ENCODE measurements around the gene ACVR1B.

Gene ACVR1B

DNA sequence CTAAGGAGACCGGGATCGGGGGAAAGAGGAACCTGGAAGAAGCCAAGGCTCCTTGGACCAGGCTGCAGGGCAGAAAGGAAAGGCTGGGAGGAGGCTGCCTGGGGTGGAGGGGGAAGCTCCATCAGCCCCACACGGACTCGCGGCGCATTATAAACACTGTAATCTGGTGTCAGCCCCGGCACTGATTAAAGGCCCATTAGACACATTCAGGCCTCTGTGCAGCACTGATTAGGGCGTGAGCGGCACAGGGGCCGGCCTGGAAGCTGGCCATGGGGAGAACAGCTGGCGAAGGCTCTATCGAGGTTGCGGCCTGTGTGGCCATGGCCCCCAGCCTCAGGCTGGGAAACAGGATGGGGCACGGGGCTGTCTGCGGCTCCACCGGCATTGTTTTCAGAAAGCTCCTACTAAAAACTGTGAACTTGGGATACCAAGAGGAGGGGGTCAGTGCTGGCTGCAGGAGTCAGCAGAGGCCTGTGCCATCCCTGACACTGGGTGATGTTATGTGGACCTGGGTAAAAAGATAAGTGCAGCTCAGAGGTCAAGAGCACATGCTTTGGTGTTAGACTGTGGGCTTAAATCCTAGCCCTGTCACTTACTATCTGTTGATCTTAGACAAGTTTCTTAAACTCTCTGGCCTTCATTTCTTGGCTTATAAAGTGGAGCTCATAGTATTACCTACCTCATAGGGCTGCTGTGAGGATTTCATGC is 33.6 kb upstream of the ACVR1B start:
- no peak for DNase-seq

DNA sequence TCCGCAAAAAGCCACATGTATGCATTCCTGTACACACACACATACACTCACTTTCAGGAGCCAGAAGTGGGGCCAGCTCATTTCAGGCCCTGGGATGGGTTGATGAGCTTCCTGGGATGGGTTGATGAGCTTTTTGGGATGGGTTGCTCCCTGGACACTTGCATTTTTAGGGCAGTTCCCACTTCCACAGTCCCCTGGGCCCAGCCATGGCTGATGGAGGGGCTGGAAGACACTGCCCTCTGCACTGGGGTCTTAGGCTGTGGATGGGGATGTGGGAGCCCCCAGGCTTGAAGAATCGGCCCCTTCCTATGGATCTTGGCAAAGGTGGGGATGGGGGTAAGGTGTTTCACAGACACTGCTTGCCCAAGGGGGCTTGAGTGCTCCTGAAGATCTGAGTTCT is 31.5 kb upstream of the ACVR1B start:
- no peak for DNase-seq

DNA sequence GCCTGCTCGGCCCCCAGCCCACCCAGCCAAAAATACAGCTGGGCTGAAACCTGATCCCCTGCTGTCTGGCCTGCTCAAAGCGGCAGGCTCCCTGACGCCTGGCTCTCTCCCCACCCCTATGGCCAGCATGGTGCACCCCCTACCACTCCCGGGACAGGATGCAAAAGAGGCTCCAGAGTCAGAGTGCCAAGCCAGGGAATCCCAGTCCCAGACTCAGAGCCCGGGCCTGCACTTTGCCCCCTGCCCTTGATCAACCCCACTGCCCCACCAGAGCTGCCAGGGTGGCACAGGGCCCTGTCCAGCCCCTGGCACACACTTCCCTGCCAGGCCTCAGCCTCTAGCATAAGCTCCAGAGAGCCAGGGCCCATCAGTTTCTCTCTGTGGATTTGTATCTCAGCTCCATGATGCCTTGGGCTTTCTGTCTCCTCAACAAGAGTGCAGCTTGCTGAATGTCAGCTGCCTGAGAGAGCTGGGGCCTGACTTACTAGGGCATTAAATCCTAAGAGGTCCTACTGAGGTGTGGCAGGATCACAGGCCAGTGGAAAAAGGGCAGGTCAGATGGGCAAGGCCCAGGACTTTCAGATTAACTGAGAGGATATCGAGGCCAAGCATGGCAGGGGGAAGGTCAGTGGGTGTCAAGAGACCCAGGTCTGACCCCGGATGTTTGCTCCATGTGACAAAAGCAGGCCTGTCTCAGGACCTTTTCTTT is 30.3 kb upstream of the ACVR1B start:
- no peak for DNase-seq

DNA sequence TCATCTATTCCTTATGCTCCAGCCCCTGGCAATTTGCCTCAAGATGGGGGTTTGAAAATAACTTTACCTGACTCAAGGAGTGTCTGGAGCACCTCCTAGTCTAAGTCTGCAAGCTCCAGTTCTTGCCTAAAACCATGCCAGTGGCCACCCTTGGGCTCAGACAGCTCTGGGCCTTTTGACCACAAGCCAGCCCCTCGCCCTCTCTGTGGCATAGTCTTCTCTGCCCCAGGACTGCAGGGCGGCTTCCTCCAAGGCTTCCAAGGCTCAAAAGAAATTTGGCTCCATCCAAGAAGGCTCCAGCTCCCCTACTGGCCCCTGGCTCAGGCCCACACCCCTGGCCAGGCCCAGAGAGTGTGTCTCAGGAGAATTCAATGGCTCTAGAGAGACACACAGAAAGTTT is 29.4 kb upstream of the ACVR1B start:
- no peak for DNase-seq

DNA sequence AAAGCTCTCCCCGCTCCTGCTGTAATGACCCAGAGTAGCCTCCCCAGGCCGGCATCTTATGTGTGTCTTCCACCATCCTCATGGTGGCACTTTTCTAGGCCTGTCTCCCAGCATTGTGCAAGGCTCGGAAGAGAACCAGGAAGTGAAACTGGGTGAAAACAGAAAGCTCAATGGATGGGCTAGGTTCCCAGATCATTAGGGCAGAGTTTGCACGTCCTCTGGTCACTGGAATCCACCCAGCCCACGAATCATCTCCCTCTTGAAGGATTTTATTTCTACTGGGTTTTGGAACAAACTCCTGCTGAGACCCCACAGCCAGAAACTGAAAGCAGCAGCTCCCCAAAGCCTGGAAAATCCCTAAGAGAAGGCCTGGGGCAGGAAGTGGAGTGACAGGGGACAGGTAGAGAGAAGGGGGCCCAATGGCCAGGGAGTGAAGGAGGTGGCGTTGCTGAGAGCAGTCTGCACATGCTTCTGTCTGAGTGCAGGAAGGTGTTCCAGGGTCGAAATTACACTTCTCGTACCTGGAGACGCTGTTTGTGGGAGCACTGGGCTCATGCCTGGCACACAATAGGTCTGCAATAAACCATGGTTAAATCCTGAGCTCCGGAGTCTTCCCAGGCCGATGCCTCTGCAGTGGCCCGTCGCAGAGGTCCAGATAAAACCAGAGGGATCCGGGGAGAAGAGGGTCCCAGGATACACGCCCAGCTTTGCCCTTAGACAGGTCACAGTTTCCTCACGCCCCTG is 28.6 kb upstream of the ACVR1B start:
- DNase-seq: no peak

DNA sequence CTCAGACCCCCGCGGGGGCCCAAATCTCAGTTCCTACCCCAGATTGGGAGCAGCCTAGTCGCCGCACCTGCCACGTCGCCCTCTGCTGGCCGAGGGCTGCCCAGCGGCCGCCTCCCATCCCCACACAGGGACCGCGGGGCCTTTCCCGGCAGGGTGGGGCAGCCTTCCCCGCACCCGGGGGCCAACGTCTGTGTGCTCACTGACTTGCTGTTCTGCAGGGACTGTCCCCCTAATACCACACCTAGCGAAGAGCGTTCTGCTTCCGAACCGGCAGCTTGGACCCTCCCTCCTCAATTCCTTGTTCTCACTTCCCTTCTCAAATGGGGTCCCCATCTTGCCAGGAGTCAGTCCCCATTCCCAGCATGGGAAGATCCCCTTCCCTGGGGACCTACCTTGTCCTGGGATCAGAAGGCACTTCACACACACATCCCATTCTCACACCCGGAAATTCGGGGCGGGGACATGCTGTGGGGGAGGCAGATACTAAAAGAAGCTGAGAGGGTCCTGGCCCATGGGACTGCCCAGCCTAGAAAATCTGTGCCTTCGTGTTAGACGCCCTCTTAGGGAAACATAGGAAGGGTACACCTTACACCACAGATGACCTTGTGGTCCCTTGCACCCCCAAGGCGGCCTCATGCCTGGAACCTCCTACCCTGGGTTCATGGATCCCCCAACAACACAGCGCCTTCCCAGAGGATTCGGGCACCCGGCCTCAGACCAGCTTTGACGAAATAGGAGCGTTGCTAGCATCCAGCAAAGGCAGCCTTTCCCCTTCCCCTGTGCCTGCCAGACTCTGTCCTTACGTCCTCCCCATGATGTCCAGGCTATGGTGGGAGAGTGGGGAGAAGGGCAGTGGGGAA is 27.8 kb upstream of the ACVR1B start:
- DNase-seq: peak; percentile 69

DNA sequence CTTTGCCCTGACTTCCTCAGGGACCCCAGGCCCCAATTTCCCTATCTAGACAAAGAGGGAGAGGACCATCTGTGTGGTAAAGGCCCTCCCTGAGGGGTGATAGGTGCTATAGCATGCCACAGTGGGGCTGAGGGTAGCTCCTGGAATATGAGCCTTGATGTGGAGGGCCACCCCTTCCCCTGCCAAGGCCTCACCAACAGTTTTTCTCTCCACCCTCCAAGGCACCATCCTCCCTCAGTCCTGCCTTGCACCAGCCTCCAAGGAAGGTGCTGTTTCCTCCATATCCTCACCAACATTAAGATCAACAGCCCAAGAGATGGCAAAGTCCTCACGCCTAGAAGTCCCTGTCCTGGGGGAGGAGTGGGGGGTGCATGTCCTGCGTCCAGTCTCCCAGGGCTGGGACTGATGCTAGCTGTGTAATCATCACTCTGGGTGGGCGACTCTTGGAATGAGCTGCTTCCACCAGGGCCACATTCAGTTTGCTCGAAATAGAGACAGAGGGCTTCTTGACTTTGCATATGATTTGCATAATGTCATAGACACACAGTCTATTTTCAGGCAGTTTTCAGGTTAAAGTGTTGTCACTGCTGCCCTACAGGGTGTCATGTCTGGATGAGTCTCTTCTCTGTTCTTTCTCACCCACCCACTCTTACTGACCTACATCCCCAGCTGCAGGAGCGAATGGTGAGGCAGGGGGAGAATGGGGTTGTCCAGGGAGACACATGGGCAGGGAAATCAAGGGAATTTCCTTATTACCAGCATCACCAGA is 26.8 kb upstream of the ACVR1B start:
- DNase-seq: no peak

DNA sequence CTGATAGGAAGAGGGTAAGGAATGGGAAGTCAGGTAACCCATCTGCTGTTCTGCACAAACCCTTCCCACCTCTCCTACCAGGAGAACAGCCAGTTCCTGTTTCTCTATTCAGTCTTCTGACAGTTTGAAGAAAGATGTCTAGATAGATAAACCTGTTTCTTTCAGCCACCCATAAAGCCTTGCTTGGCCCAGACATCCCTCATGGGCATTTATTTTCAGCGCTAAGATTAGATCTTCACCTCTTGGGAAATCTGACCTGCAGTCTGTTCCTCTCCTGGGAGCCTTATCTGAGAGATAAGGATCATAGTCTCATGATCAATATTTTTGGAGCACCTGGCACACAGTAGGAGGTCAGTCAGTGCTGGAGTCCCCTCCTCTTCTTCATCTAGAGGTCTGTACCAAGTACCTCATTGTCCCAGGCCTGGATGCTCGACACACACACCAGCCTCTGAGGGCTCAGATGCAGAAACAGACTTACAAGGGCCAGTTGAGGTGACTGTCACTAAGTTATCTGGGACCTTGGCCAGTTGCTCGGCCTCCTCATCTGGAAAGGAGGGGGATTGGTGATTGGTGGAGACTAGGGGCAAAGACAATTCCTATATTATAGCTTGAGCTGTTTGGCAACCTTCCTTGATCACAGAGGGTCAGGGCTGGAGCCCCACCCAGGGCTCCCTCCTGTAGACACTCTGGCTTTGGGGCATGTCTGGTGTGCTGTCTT is 26.0 kb upstream of the ACVR1B start:
- DNase-seq: no peak

DNA sequence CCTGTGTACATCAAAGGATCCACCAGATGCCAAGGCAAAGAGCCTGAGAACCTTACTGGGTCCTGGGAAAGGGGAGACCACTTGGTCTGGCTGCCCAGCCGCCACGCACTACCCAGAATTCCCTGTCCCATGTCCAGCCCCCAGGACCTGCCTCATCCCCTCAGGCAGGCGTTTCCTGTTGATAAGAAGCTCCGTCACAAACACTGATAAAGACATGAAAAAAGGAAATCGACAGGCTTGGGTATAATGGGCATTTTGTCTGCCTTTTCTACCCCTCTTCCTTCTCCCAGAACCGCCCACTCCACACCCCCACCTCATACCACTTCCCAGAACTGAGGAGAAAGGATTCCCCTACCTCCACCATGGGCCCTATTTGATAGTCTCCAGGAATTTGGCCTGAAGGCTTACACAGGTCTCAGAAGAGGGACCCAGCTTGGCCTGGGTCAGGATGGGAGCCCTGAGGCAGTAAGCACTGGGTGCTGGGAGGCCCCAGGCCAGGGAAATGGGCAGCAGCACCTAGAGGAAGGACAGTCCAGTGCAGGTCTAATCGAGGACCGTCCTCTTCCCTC is 25.4 kb upstream of the ACVR1B start:
- DNase-seq: no peak

DNA sequence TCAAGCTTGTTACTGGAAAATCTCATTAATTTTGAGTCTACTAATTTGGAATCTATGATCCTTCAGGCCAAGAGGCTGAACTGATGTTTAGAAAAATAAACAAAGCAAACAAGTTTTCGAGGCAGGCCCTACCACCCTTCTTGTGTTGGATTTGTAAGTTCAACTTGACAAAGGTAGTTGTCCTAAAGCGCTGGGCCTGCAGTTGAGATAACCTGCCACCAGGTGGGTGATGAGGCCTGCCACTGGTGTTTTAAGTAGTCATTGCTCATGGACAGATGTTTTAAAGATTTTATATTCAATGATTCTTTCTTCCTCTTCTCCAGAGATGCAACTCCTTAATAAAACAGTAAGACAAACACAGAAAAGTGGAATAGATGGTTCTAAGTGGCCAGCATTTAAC is 24.8 kb upstream of the ACVR1B start:
- peak; percentile 55 for DNase-seq

DNA sequence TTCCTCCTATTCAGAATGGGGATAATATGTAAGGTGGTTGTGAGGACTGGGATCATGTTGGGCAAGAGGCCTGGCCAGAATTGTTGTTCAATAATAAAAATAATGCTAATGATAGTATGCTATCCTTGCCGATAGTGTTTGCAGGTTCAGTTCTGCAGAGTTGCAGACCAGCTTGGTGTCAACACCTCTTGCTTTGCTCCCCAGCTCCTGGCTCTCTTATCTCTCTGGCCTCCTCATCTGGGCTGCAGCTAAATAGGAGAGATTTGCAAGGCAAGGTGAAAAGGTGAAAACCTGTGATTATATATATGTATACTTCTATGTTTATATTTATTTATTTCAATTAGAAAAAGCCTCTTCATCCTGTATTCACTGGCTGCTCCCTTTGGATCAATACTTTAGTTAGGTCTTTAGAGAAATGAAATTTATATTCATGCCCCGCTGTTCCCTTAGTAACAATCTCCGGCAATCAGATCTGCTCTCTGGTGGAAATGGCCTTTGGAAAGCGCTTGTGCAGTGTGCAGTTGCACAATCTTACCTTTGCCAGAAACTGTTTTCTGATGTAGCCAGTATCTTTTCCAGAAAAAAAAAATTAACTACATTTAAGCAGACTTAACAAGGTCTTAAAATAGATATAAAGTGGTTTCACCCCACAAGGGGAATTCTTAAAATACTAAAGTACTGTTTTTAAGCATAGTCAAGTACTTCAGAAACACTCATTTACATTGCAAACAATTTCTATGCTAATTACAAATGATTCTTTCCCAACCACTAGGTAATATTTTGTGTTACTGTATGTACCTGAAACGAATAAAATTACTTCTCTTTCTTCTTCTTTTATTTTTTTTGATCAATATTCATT is 19.1 kb upstream of the ACVR1B start:
- DNase-seq: no peak

DNA sequence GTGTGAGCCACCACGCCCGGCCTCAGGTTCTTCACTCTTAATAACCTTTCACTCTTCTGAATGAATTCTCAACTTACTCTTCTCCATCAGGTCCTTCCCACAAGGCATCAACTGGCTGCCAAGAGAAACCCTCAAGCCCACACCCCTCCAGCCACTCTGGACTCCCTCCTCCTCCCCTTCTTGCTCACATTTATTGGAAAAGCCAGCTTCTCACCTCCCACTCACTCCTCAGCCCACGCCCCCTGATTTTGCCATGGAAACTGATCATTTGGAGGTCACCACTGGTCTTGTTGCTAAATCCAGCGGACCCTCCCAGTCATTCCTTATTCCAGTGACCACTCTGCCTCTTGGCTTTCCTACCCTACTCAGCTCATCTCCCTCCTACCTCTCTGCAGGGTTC is 17.4 kb upstream of the ACVR1B start:
- DNase-seq: no peak

DNA sequence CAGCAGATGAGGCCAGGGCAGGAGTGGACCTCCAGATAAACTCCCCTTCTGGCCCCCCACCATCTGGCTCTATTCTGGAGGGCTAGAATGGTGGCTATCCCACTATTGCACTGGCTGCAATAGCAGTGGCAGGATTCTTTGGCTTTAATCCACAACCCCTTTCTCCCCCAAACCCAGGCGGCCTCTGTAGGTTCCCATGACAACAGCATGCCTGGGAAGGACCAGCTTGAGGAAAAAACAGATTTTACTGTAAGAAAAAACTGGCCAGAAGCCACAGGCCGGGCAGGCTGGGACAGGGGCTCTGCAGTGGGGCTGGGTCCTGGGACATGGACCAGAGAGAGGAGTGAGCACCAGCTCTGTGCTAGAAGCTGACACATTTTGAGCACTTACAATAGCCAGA is 13.6 kb upstream of the ACVR1B start:
- no peak for DNase-seq

DNA sequence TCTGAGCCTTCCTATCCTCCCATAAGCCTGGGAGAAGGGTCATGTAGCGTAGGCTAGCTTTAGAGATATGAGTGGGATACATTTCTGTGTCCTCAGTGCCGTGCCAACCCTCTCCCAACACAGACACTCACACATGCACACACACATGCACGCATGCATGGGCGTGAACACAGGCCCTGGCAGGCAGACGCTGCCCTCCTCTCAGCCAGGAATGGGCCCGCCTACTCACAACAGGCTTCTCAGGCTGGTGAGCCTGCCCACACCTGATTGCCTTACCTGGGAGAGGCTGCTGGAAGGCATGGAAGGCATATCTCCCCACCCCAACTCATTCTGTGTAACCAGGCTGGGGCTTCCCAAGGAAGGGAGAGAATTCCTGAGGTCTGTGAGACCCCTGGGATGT is 12.8 kb upstream of the ACVR1B start:
- no peak for DNase-seq

DNA sequence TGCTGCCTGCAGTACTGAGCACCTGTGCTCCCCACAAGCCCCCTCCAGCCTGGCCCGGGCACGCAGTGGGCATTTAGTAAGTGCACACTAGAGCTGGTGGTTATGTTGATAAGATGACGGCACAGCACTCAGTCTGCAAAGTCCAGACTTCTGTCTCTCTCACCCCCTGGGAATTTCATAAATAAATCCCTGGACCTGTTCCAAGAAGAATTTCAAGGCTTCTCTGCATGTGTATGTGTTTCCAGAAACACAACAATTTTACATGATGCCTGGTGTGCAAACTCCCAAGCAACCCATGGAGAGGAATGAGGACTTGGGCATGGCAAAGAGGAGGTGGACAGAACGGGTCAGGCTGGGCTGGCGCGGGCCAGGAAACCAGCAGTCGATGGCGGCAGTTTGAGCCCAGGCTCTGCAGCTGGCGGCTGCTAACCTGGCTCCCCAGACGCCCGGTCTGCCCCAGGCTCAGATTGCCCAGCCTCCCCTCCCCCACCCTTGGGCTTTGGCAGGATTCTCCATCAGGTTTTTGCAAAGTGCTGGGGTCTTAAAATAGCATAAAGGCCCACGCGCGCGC is 10.4 kb upstream of the ACVR1B start:
- no peak for DNase-seq

DNA sequence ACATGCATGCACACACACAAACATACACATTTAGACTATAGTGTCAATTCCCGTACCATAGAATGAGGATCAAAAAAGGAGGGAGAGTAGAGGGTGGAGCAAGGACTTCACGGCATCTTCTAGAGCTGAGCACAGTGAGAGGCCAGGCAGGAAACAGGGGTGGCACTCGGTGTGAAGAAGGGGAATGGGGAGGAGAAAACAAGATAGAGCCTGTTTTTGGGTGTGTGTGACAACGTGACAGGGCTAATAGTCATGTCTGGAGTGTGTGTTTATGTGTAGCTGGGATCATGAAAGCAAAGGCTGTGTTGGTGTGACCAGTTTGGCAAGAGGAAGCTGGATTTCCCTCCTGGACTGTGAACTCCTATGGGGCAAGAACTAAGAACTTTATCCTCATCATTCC is 9.9 kb upstream of the ACVR1B start:
- no peak for DNase-seq

DNA sequence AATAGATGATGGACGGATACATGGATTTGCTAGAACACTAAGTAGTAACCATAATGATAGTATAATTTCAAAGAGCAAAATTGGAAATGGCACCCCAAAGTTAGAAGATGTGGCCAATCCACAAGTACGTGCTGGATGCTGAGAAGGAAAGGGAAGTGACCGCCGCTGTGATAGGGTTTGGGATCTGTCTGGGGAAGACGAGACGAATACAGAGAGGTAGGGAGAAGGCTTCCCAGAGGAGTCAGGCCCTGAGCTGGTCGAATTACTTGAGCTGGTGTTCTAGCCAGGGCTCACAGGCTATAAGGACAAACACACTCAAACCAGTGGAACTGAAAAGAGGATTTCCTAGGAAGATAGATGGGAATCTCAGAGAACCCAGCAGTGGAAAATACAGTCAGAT is 9.4 kb upstream of the ACVR1B start:
- no peak for DNase-seq

DNA sequence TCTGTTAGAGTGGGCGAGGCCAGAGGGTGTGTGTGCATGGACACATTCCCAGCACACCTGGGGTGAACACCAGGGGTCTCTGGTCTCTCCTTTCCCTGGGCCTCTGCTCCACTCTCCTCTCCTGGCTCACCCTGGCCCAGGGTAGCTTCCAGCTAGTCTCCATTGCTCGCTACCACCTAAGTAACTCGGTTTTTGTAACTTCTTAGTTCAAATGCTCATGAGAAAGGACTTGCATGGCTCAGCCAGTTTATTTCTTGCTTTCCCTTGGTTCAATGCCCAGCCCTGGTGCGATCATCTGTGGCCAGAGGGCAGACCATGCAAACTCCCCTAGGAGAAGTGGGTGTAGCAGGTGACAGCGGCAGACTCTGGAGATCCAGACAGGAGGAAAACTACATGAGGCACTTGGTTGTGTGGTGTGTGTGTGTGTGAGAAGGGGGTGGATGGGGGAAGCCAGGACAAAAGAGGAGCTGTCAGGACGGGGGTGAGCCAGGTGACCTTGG is 8.9 kb upstream of the ACVR1B start:
- no peak for DNase-seq

DNA sequence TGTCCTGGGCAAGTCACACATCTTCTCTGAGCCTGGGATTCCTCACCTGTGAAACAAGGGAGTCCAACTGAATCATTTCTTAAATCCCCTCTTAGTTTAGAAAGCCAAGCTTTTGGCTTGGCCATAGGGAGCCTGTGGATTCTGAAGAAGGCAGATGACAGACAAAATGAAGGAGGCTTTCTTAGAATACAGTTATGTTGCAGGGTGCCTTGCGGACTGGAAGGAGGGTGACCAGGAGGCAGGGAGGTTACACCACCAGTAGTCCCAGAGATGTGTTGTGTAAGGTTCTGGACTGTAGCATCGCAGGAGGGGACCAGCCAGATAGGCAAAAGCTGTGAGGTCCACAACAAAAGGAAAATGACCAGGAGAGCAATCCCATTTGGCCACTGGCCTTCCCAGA is 8.2 kb upstream of the ACVR1B start:
- DNase-seq: no peak

Measured in activated T-cell treated with anti-CD3 and anti-CD28 coated beads, Interleukin-2, amount 50 U/mL, for 1 hour (primary cell).